ENCODE measurements around the gene SLBP. TPM values are rescaled to one million over a fixed set of nuclear protein-coding genes. Genes with fewer than 3 reads are reported as not detected.

The SLBP gene
- polyA plus RNA-seq, 1 donor, result 90.2 TPM

DNA sequence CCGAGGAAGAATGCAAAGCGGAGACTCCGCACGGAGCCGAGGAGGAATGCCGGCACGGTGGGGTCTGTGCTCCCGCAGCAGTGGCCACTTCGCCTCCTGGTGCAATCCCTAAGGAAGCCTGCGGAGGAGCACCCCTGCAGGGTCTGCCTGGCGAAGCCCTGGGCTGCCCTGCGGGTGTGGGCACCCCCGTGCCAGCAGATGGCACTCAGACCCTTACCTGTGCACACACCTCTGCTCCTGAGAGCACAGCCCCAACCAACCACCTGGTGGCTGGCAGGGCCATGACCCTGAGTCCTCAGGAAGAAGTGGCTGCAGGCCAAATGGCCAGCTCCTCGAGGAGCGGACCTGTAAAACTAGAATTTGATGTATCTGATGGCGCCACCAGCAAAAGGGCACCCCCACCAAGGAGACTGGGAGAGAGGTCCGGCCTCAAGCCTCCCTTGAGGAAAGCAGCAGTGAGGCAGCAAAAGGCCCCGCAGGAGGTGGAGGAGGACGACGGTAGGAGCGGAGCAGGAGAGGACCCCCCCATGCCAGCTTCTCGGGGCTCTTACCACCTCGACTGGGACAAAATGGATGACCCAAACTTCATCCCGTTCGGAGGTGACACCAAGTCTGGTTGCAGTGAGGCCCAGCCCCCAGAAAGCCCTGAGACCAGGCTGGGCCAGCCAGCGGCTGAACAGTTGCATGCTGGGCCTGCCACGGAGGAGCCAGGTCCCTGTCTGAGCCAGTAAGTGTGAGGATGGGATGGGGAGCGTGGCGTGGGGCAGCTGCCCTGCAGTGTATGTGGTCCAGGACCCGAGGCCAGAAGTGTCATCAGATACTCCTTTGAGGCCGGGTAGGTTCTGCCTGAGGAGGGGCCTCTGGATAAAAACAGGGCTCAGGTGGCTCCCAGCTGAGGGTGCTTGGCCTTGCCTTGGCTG lies 16.2 kb upstream of the SLBP start:
- DNase-seq, result no peak

DNA sequence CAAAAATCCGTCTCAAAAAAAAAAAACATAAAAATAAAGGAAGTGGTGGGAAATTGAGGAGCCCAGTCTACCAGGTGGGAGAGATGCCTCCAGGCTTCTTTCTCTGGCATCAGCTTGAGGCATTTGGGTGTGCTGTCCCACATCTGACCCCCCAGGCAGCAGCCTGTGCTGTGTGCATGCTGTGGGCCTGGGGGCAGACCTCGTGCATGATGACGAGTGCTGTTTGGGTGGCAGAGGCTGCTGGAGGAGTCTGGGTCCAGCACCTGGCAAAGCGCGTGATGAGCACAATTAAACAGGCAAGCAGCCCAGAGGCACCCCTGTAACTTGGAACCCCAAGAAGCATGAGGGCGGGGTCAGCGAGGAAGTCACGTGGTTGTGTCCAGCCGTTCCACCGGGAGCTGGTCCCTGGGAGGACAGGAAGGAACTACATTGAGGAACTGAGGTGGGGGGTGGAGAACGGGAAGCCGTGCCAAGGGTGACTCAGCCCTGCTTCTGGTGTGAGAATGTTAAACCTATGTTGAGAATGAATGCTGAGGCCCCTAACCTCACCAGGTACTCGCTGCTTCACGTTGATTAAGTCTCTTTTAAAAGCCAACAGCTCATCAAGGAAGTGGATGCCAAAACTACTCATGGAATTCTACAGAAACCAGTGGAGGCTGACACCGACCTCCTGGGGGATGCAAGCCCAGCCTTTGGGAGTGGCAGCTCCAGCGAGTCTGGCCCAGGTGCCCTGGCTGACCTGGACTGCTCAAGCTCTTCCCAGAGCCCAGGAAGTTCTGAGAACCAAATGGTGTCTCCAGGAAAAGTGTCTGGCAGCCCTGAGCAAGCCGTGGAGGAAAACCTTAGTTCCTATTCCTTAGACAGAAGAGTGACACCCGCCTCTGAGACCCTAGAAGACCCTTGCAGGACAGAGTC lies 15.3 kb upstream of the SLBP start:
- no peak for DNase-seq

DNA sequence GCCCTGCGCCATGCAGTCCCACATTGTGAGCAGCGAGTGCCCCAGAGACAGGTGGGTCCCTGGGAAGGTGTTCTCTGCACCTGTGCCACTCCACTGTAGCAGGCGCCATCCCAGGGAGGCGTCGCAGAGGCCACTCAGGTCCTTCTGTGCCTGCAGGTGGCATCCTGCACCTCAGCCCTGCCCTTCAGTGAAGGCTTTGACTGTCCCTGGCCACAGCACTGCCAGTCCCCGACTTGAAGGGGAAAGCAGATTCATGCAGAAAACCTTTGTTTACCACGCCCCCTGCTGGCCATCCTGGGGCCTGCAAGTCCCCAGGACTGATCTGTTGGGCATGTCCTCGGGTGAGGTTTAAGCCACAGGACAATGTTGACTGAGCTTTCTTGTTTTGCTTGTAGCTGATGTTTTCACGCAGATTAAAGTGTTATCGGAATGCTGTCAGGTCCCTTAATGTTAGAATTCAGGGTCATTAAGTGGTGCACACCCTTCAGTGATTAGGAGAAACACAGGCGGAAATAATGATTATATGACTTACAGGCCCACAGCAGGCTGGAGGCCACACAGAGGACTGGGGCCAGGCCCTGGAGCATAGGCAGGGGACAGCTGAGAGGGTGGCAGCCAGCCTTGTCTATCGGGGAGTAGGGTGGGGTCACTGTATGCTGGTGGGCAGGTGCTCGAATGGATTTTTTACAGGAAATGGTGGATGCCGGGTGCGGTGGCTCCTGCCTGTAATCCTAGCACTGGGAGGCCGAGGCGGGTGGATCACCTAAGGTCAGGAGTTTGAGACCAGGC lies 14.2 kb upstream of the SLBP start:
- peak; percentile 85 for DNase-seq

- DNase-seq, result no peak
Measured at GRCh38 chr4:1725521-1725920, 13.4 kb upstream of the SLBP start.

GRCh38 chr4:1723131-1723801 lies 11.1 kb upstream of the SLBP start:
- no peak for DNase-seq

- DNase-seq, result no peak
Measured at GRCh38 chr4:1722551-1723118, 10.5 kb upstream of the SLBP start.

- DNase-seq, result no peak
Measured at GRCh38 chr4:1721666-1722550, 9.8 kb upstream of the SLBP start.

GRCh38 chr4:1721003-1721665 lies 9.0 kb upstream of the SLBP start, which contains the start of the genes TACC3 and TMEM129:
Gene TACC3, plus strand, starts transcription at chr4:1721521. Its CDS starts 1,901 bp downstream, at chr4:1723422.
Gene TMEM129, minus strand, starts transcription at chr4:1721323. Its CDS starts 486 bp downstream, at chr4:1720837.
- peak; percentile 94 for DNase-seq

DNA sequence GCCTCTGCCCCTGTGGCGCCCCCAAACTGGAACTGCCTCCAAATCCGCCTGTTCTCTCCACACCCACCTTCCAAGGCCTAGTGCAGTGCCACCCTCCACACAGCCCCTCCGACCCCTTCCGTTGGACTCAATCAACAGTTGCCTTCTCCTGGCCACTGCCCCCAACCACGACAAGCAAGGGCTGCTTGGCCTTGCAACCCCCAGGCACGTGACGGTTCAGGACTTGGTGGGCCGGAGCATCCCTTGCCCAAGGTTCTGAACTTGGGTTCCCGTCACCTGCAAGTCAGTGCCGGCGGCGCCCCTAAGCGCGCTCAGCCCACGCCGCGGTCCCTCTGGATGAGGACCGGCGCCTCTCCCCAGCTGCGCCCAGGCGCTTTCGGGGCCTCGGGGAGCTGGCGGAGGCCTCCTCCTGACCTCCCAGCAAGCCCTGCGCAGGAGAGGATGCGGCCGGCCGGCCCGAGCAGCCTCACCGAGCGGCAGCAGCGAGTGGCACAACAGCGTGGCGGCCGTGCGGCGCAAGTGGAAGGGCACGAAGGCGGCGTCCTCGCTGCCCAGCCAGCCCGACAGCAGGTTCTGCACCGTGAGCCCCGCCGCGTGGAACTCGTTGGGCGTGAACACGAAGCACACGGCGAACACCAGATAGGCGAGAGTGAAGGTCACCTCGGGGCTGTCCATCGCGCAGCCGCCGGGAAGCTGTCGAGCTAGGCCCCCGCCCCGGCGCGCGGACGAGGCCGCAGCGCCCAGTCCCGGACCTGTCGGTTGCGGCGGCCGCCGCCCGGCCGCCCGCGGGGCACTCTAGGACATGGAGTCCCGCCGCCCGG lies 8.3 kb upstream of the SLBP start:
- no peak for DNase-seq

DNA sequence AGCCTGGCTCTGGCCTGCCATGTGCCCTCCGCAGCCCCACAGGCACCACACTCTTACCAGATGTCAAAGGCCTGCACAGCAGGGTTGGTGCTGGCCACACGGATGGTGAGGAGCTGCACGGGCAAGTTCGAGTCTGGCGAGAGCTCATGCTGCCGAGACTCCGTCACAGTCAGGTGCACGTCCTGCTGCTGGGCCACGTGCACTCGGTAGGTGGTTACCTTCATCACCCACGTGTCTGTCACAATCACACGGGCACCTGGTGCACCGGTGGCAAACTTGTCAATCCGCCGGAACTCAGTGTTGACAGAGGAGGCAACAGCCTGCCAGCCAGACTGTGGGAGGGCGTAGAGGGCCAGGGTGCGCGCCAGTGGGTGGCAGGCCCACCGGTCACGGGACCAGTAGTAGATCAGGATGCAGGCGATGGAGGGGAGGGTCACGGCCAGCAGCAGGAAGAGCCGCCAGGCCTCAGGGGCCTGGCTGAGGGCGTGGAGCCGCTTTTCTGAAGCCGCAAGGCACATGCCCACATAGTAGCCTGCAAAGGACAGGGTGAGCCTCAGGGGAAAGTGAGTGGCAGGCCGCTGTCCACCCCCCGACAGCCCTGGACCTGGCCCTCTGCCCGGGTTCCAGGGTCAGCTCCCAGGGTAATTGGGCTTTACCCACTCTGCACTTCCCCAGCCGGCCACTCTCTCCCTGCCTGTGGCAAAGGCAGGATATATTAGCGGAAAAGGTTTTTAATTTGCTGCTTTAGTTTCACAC lies 6.2 kb upstream of the SLBP start:
- no peak for DNase-seq

DNA sequence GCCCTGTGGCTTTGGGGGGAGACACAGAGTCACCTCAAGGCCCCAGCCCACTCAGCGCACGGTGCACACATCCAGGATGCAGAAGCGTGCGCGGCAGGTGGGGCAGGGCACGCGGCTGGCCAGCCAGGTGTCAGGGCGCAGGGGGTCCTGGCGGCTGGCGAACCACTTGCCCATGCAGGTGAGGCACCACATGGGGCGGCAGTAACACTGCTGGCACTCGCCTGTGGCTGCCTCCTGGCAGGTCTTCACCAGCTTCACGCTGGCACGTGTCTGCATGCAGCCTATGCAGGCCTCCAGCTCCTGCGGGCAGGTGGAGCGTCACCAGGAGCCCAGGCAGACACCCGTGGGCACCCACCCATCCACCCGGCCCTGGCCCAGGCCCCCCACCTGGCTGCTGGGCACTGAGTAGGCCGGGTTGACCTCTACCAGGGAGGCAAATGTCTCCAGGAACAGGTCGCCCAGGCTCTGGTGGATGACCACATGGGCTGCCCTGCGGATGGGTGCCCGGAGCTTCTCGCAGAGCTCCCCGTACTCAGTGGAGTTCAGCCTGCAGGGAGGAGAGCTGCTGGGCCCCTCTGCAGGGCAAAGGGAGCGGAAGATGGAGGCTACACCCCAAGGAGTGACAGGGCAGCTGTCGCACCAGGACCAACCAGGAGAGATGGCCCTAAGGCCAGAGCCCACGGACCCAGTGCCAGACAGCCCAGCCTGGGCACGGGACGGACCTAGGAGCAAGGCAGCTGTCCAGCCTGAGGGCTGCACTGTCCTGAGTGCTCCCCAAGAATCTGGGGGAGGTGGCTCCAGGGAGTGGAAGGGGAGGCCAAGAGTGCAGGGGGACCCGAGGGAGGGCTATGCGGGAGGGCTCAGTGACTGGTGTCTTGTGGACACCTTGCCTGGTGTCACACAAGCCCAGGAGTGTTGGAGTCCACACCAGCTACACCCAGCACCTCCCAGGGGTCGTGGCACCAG lies 5.3 kb upstream of the SLBP start:
- no peak for DNase-seq

DNA sequence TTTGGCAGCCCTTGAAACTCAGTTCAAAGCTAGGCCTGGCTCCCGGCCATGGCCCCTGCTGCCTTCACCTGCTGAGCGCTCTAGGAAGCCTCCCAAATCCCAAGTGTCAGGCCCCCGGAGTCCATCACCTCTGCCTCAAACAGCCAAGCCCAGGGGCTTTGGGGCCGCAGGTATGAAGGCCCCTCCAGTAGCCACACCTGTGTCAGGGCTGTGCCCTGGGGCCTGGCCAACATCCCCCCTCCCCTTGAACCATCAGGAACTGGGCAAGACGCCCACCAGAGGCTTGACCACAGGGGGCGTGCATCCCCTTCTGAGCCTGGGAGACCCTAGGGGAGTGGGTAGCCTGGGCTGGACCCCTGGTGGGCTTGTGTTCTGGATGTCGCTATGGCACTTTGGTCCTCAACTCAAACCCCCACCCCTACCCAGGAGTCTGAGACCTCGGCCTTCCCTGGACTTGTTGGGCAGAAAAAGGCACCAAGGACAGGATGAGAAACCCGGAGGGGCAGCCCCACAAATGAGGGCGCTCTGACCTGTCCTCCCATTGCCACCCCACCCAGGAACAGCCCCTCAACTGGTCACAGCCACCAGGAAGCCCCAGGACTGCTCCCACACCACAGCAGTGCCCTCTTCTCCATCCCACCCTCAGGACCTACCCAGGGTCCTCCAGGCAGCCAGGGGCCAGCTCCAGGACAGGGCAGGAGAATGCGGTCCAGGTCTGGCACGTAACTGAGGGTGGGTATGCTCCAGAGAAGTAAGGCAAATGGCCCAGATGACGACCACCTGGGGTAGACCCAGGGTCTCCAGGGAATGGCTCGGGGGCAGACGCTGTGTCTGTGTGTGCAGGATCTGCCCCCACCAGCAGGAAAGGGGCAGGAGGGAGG lies 4.2 kb upstream of the SLBP start:
- DNase-seq, result no peak

- DNase-seq, result no peak
Measured at GRCh38 chr4:1715002-1715758, 3.1 kb upstream of the SLBP start.

GRCh38 chr4:1714303-1715001 lies 2.3 kb upstream of the SLBP start:
- no peak for DNase-seq

Measured in left kidney (tissue), 2 donors.